Placental pericyte (primary cell): ENCODE data around the gene SPRYD4. TPM values are rescaled to one million over a fixed set of nuclear protein-coding genes. Genes with fewer than 3 reads are reported as not detected.

Experiments
- total RNA-seq: library from RNA; depleted of rRNA; stranded (reverse); fragments of >200 nt; gene quantifications from 2 replicates; pipeline ENCODE4 v1.2.3, GENCODE V29; 2012

The SPRYD4 gene
- 1.8 and 2.7 TPM in 2 replicates for total RNA-seq

GRCh38 chr12:56468216-56469006 is at the start of gene SPRYD4:
Gene SPRYD4 (plus strand): TSS chr12:56468578. CDS start chr12:56468592, 14 bp downstream.

DNA sequence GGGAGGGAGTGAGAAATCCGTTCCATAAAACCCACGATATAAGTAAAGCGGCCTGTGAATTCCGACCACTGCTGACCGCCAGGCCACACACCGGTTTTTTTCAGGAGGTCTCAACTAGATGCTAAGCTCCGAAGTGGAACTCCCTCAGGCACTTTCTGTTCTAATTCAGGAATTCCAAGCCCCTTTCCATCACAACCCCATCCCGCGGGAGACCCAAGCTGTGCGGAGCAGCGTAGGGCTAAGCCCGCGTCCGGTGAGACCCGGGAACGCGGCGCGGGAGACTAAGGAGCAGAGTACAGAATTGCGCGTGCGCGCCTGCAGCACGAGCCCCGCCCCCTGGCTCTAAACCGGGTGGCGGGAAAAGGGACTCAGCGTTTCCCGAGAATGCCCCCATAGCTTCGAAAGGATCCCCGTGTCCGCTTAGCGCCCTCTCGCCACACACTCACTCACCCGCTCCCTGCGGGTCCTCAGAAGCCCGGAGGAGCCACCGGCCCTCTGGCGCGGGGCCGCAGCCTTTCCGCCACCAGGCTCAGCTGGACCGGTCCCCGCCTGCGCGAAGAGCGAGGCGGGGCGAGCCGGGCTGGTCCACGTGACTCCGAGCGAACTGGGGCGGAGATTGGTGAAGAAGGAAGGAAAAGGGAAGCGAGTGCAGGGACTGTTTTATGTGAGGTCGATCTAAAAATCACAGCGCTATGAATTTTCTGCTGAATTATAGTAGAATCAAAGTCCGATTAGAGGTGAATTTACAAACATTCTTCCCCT is 19.3 kb upstream of the SPRYD4 start, which contains the start of gene TIMELESS:
TIMELESS (minus strand) TSS at position 567 of the 762 bp plus-strand sequence. CDS start 15,256 bp downstream, outside the sequence.

DNA sequence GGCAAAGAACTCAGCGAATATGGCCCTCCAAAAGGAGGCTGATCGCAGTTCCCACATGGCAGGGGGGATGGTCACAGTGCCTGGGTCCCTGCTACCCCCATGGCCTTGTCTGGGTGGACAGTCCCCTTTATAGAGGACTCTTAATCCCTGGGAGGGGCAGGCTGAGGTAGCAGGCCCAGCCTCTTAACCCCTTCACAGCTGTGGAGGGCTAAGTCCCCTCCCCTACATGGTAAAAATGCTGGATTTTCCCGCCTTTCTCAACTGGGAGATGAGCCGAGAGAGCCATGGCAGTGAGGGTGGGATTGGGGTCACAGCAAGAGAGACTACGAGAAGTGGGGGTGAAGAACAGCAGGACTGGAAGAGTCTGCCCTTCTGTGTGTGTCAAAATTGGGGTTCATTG is 13.8 kb upstream of the SPRYD4 start, which contains the start of gene MIP:
MIP (minus strand) TSS at position 101 of the 400 bp plus-strand sequence; CDS start at position 57, 44 bp downstream.

GRCh38 chr12:56488041-56488955 is 19.9 kb downstream of the SPRYD4 start, which contains the start of gene GLS2:
Gene GLS2 (minus strand): TSS chr12:56488161. CDS start chr12:56488118, 43 bp downstream.

DNA sequence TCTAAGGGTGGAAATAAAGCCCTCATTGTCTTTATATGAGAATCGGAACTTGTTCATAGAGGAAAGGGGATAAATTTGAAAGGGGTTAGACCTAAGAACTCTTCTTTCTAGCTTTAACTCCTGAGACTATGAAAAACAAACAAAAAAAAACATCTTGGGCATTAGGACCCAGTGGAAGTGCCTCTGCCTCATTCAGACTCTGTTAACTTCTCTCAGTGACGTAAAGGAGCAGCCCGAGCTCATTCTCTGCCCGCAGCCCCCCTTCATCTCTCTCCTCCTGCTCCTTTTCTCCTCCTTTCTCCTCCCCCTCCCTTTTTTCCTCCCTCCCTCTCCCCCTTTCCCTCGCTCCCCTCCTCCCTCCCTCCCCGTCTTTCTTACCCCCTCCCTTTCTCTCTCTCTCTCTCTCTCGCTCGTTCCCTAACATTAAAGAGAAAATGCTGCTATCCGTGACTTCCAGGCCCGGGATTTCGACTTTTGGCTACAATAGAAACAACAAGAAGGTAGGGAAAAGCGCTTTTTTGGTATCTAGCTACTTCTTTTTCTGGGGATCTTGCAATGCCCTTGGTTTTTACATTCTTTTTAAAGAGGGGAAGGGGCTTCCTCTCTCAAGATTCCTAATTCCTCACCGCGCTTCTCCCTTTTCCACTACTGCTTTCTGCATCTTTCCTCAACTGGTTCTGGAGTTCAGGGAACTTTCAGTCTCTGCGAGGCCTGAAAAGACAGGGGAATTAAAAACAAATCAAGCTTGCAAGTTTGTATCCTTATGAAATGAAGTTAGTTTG is 53.4 kb downstream of the SPRYD4 start, which contains the start of gene RBMS2:
RBMS2 (plus strand) TSS at position 231 of the 782 bp plus-strand sequence; CDS start at position 435, 204 bp downstream.

Other genes with a start within 250 kb of the SPRYD4 start
- 104 and 236 TPM in 2 replicates for gene RNF41, start 246.7 kb upstream of the SPRYD4 start, total RNA-seq
- 26.3 and 42.1 TPM in 2 replicates for gene NABP2, start 244.2 kb upstream of the SPRYD4 start, total RNA-seq
- gene SLC39A5, start 238.5 kb upstream of the SPRYD4 start, total RNA-seq, result not detected in 2 replicates
- 21.2 and 39.4 TPM in 2 replicates for gene ANKRD52, start 210.2 kb upstream of the SPRYD4 start, total RNA-seq
- gene COQ10A, start 201.6 kb upstream of the SPRYD4 start, total RNA-seq, result 10.3 and 14.9 TPM in 2 replicates
- 83.4 and 160 TPM in 2 replicates for gene CS, start 168.2 kb upstream of the SPRYD4 start, total RNA-seq
- gene CNPY2, start 152.6 kb upstream of the SPRYD4 start, total RNA-seq, result 84.8 and 105 TPM in 2 replicates
- gene PAN2, start 134.6 kb upstream of the SPRYD4 start, total RNA-seq, result 13.6 and 20.6 TPM in 2 replicates
- gene IL23A, start 129.7 kb upstream of the SPRYD4 start, total RNA-seq, result not detected in 2 replicates
- gene STAT2, start 108.5 kb upstream of the SPRYD4 start, total RNA-seq, result 271 and 396 TPM in 2 replicates
- not detected in 2 replicates for gene APOF, start 105.7 kb upstream of the SPRYD4 start, total RNA-seq
- gene TIMELESS, start 19.2 kb upstream of the SPRYD4 start, total RNA-seq, result 2.0 and 21.9 TPM in 2 replicates
- gene MIP, start 13.9 kb upstream of the SPRYD4 start, total RNA-seq, result not detected in 2 replicates
- not detected in 2 replicates for gene GLS2, start 19.6 kb downstream of the SPRYD4 start, total RNA-seq
- 13.8 and 39.8 TPM in 2 replicates for gene RBMS2, start 53.2 kb downstream of the SPRYD4 start, total RNA-seq
- gene BAZ2A, start 161.7 kb downstream of the SPRYD4 start, total RNA-seq, result 43.8 and 61.7 TPM in 2 replicates
- 428 and 476 TPM in 2 replicates for gene ATP5F1B, start 177.4 kb downstream of the SPRYD4 start, total RNA-seq
- 58.2 and 118 TPM in 2 replicates for gene PTGES3, start 219.7 kb downstream of the SPRYD4 start, total RNA-seq